ENCODE data around the gene PDCD7. TPM values are rescaled to one million over a fixed set of nuclear protein-coding genes. Genes with fewer than 3 reads are reported as not detected.
"Not testable (repeated sequence)": the region's sequence is repeated elsewhere in the genome, so short reads cannot be mapped to it uniquely, and the experiment has no call there.

Gene PDCD7, protein sequence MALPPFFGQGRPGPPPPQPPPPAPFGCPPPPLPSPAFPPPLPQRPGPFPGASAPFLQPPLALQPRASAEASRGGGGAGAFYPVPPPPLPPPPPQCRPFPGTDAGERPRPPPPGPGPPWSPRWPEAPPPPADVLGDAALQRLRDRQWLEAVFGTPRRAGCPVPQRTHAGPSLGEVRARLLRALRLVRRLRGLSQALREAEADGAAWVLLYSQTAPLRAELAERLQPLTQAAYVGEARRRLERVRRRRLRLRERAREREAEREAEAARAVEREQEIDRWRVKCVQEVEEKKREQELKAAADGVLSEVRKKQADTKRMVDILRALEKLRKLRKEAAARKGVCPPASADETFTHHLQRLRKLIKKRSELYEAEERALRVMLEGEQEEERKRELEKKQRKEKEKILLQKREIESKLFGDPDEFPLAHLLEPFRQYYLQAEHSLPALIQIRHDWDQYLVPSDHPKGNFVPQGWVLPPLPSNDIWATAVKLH
- 19.7 TPM for total RNA-seq

DNA sequence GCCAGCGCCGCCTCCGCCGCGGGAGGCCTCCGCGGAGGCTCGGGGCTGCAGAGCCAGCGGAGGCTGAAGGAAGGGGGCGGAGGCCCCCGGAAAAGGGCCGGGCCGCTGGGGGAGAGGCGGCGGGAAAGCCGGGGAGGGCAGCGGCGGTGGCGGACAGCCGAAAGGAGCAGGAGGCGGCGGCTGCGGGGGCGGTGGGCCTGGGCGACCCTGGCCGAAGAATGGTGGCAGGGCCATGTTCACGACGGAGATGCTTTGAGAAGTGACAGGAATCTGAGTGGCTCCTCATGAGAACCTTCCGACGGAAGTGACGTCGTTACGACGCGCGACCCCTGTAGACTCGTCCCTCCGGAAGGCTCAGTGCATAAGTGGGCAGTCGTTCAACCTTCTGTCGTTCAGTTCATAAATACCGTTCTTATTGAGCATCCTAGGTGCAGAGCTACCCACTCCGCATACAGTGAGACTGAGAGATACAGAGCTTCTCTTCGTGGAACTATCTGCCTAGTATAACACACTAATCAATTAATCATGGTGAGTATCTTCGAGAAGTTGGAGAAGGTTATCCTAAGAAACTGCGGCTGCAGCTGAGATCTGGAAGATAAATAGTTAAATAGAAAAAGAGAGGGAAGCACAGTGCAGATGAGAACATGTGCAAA lies at the start of gene PDCD7:
Gene PDCD7, minus strand, starts transcription at position 261 of the 653 bp plus-strand sequence. Its CDS starts 27 bp downstream, at position 234.
- DNase-seq, result peak; percentile 84

DNA sequence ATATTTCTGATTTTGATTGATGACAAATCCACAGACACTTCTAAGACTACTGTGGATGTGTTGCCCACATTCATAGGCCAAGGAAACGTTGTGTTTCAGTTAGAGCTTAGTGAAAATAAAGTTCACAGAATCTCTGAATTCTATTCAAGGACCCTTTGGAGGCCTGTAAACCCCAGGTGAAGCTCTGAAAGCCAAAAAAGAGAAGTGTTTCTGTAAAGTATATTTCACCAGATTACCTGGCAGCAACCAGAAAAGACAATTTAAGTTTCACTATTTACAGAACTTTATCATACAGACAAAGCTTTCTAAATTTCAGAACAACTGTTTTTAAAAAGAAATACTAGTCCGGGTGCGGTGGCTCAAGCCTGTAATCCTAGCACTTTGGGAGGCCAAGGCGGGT lies 48.9 kb upstream of the PDCD7 start:
- DNase-seq, result no peak

DNA sequence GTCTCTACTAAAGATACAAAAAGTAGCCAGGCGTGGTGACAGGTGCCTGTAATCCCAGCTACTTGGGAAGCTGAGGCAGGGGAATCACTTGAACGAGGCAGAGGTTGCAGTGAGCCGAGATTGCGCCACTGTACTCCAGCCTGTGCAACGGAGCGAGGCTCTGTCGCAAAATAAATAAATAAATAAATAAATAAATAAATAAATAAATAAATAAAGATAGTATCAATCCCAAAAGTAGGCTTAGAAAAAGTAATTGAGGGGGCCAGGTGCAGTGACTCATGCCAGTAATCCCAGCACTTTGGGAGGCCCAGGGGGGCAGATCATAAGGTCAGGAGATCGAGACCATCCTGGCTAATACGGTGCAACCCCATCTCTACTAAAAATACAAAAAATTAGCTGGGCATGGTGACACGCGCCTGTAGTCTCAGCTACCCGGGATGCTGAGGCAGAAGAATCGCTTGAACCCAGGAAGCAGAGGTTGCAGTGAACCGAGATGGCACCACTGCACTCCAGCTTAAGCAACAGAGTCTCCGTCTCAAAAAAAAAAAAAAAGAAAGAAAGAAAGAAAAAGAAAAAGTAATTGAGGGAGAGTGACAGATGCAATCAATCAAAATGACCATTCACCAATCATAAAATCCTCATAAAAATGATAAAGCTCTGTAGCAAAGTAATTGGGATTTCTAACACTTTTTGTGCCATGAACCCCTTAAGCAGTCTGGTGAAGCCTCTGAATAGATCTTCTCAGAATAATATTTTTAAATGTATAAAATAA lies 48.2 kb upstream of the PDCD7 start:
- DNase-seq, result not testable (repeated sequence)

DNA sequence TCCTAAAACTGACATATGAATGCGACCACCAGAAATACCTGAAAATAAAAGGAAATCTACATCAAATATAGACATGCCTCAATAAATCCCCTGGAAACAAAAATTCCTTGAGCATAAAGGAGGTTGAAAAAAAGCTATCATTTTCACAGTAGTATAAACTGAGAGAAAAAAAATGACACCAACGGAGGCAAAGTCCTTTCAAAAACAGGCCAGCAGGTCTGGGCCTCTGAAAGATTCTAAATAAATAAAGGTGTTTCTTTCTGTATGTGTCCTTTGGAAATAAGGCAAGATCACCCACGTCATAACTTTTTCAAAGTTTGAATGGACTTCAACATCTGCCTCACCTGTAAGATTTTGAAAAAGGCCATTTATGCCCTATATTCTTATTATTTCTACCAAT lies 46.6 kb upstream of the PDCD7 start:
- no peak for DNase-seq

DNA sequence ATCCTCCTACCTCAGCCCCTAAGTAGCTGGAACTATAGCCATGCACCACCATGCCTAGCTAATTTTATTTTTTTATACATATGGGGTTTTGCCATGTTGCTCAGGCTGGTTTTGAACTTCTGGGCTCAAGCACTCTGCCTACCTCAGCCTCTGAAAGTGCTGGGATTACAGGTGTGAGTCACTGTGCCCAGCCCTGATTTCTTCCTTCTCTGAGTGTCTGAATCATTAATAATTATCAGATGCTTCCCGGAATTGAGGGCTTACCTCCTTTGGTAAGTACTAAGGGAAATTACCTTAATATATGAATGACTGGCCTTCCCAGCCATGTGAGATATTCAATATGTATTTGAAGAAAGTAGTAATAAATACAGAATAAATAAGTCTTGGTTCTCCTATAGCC lies 44.3 kb upstream of the PDCD7 start:
- no peak for DNase-seq

DNA sequence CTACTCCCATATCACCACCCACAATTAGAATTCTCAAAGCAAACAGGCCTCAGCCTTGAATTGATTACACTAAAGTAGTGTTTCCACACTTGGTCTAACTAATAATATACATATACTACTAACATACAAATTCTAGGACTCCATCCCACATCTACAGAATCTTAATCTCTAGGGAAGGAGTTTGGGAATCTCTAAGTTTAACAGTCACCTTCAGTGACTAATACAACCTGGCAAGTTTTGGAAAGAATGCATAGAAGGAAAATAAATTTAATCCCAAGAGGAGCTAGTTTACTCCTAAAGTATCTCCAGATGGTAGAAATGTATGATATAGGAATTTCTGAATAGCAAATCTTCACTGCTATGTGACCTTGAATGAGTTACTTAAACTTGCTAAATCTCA lies 42.4 kb upstream of the PDCD7 start:
- no peak for DNase-seq

DNA sequence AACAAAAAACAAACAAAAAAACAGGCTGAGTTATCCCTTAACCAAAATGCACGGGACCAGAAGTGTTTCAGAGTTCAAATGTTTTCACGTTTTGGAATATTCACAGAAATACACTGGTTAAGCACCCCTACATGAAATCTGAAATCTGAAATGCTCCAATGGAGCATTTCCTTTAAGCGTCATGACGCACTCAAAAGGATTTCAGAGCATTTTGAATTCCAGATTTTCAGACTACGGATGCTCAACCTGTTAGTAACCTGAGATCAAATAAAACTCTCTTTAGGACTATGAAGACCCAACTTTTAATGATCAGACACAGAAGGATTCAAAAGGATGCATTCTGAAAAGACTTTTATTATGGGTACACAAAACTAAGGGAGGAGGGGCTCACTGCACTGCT lies 41.9 kb upstream of the PDCD7 start:
- DNase-seq, result no peak

DNA sequence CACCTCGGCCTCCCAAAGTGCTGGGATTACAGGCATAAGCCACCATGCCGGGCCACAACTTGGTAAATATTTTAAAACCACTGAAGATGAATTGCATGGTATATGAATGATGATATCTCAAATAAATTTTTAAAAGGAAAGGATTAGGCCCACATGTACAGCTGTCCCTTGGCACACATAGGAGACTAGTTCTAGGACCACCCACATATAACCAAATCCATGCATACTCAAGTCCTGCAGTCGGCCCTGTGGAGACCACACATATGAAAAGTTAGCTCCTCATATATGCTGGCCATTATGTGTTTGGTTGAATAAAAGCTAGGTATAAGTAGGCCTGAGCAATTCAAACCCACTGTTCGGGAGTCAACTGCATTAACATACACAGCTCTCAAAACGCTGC lies 40.9 kb upstream of the PDCD7 start:
- DNase-seq, result no peak

DNA sequence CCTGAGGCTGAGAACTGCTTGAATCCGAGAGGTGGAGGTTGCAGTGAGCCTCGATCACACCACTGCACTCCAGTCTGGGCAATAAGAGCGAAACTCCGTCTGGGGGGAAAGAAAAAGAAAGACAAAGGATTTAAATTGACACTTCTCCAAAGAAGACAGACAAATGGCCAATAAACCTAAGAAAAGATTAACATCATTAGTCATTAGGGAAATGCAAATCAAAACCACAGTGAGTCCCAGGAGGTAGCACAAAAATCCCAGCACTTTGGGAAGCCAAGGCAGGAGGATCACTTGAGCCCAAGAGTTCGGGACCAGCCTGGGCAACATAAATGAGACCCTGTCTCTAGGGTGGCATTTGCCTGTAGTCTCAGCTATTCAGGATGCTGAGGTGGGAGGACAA lies 38.9 kb upstream of the PDCD7 start:
- no peak for DNase-seq

DNA sequence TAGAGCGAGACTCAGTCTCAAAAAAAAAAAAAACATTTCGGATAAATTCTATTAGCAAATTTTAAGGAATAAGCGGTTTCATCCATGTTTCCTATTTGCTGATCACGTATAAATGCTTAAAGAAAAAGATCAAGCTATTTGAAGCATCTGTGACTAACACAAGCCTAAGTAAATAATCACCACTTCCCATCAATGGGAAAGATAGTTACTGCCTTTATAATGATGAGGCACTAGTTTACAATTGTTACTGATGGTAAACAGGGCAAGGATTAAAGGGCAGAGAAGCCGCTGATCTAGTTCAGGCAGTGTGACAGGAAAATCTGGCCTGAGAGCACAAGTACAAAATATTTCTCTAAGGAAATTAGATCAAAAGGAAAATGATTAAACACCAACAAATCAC lies 37.8 kb upstream of the PDCD7 start:
- no peak for DNase-seq

DNA sequence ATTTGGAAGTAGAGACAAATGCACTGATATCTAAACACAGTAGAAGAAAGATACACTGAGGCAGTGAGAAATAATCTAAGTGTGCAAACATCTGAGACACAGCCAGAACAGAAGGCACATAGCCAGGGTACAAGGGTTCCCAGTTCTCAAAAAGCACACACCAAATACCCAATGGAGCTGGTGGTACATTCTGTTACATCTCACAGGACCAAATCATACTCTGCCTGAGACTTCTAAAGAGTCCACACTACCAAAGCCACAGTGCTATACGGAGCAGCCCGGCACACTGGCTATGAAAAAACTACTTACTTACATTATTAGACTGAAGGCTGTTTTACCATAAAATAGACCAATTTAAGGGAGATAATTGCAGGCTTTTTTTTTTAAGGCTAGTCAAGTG lies 32.3 kb upstream of the PDCD7 start:
- no peak for DNase-seq

DNA sequence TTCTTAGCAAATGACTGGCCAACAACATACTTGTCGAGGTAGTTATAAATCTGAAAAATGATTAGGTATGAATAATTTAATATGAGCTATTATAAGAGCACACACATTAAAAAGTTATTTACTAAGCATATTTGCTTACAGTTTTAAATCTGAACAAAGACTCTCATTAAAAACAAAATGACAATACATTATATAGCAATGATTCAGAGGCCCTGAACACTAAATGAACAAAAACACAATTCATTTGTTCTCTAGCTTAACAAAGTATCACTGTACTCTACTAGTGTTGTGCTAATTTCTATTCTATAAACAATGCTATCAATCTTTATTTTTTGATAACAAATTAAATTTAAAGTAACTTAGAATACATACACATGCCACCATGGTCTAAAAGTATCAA lies 30.5 kb upstream of the PDCD7 start:
- DNase-seq, result no peak

DNA sequence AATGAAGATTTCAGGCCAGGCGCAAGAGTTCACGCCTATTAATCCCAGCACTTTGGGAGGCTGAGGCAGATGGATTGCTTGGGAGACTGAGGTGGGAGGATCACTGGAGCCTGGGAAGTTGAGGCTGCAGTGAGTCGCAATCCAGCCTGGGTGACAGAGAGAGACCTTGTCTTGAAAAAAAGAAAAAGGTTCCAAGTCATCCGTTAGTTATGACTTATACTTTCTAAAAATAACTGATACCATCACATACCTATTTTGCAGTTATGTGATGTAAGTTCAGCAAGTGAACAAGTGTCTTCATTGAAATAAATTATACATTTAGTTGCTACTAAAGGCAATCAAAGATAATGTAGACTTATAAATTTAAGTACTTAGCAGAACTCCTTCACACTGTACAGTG lies 29.4 kb upstream of the PDCD7 start:
- DNase-seq, result no peak

DNA sequence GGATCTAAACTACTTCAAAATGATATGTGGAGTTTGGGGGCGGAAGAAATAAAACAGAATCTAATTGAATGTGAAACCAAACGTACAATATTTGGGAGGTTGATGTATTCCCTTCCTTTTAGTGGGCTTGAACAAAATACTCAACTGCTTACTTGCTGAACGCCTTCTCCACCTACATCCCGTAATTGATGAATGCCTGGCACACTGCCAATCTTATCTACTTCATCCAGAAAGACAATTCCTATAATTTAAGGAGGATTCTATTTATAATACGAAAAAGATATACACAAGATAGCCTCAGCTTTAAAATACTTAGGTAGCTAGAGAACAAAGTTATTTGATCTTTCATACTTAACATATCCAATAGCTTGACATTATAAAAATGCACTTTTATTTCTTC lies 23.1 kb upstream of the PDCD7 start:
- DNase-seq, result no peak

DNA sequence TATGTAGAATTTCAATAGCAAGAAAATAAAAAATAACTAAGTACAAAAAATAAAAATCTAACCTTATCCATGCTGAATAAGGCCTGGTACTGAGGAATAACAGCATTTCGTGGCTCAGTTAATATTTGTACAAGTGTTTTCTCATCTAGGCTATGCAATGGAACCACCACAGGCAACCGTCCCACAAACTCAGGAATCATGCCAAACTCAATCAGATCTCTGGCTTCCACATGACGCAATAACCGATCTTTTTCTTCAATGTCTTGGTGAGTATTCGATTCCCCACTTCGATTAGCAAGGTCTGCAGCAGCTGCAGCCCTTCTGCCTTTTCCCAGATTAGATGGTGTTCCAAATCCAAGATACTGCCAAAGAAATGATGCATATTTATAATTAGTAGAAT lies 21.1 kb upstream of the PDCD7 start:
- DNase-seq, result no peak

DNA sequence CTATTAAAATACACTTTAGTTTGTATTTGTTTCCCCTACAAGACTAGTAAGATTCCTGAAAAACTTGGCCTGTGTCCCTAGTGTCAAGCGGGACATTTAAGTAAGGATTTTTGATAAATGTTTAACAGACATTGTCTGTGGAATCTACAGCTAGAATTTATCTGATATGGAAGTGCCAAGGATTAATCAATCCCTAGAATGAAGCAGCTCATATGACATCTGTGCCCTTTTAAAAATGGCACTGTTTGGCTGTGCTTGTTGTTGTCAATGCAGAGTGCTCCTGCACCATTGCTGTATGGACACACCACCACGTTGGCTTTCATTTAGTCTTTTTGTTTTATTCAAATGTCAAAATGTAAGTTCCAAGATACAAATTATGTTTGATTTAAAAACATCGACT lies 14.3 kb upstream of the PDCD7 start:
- no peak for DNase-seq

DNA sequence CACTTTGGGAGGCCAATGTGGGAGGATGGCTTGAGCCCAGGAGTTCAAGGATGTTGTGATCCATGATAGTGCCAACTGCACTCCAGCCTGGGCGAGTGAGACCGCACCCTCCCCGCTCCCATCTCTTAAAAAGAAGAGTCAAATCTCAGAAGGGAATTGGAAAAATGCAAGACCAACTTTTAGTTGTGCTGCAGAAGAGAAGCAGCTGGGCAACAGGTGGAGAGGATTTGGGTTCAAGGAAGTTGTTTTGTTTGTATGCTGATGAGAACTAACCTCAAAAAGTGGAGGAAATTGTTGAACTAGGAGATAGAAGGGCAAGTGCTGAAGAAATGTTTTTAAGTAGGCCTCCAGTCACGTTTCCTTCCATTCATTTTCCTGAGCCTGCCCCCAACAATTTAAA lies 12.8 kb upstream of the PDCD7 start:
- DNase-seq, result no peak

DNA sequence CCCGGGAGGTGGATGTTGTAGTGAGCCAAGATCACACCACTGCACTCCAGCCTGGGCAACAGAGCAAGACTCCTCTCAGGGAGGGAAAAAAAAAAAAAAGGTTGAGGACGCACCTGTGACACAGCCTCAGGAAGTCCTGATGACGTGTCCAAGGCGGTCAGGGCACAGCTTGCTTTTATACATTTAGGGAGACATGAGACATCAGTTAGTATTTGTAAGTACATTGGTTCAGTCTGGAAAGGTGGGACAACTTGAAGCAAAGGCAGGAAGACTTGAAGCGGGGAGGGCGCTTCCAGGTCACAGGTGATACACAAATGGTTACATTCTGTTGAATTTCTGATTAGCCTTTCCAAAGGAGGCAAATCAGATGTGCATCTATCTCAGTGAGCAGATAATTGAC lies 5.0 kb upstream of the PDCD7 start:
- DNase-seq, result not testable (repeated sequence)

DNA sequence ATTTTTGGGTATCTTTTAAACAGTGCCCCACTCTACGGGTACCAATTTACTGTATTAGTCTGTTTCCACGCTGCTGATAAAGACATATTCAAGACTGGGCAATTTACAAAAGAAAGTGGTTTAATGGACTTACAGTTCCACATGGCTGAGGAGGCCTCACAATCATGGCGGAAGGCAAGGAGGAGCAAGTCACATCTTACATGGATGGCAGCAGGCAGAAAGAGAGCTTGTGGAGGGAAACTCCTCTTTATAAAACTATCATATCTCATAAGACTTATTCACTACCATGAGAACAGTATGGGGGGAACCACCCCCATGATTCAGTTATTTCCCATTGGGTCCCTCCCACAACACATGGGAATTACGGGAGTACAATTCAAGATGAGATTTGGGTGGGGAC lies 4.3 kb upstream of the PDCD7 start:
- DNase-seq, result not testable (repeated sequence)

DNA sequence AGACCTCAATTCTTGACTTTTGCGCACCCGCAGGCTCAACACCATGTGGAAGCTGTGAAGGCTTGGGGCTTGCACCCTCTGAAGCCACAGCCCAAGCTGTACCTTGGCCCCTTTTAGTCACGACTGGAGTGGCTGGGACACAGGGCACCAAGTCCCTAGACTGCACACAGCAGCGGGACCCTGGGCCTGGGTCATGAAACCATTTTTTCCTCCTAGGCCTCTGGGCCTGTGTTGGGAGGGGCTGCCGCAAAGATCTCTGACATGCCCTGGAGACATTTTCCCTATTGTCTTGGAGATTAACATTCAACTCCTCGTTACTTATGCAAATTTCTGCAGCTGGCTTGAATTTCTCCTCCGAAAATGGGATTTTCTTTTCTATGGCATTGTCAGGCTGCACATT lies 3.5 kb upstream of the PDCD7 start:
- not testable (repeated sequence) for DNase-seq

DNA sequence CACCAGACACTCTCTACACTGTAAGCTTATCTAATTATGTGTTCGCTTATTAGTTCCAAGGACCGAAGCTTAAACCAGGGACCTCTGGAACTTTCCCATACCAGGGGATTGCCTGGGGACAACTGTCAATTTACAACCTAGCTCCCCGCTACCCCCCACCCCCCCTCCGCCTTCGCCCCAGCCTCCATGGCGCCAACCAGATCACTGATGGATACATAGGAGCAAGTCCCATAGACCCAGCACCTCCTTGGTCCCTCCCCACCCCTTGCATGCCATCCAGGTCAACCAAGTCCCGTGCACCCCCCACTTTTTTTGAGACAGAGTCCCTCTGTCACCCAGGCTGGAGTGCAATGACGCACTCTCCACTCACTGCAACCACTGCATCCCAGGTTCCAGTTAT lies 930 bp upstream of the PDCD7 start:
- no peak for DNase-seq

DNA sequence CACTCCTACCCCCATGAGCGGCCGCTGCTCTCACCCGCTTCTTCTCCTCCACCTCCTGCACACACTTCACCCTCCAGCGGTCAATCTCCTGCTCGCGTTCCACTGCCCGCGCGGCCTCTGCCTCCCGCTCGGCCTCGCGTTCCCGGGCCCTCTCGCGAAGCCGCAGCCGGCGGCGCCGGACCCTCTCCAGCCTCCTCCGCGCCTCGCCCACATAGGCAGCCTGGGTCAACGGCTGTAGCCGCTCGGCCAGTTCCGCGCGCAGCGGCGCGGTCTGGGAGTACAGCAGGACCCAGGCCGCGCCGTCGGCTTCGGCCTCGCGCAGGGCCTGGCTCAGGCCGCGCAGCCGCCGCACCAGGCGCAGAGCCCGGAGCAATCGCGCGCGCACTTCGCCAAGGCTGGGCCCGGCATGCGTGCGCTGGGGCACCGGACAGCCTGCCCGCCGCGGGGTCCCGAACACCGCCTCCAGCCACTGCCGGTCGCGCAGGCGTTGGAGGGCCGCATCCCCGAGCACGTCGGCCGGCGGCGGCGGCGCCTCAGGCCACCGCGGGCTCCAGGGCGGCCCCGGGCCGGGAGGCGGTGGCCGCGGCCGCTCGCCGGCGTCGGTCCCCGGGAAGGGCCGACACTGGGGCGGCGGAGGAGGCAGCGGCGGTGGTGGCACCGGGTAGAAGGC lies 595 bp downstream of the PDCD7 start:
- peak; percentile 9 for DNase-seq

DNA sequence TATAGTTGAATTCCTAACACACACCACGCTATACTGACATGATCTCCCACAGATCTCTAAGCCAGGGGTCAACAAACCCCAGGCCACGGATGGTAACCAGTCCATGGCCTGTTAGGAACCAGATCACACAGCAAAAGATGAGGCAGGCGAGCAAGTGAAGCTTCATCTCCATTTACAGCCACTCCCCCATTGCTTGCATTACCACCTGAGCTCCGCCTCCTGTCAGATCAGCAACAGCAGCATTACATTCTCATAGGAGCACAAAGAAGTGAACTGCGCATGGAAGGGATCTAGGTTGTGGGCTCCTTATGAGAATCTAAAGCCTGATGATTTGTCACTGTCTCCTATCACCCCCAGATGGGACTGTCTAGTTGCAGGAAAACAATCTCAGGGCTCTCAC lies 2.7 kb downstream of the PDCD7 start:
- no peak for DNase-seq

Data from occipital lobe (tissue), 2 donors.